Epithelial cell of proximal tubule (primary cell): Measurements from ENCODE around the gene BCAM. TPM values are rescaled to one million over a fixed set of nuclear protein-coding genes. Genes with fewer than 3 reads are reported as not detected.
A peak's percentile ranks its signal among the peaks of the same experiment; 100 is the strongest.
"Not testable (repeated sequence)": the region's sequence is repeated elsewhere in the genome, so short reads cannot be mapped to it uniquely, and the experiment has no call there.

ENCODE experiments used
- DNase-seq: peaks from one replicate; pipeline ENCODE4 v3.0.0-alpha.2; 2011; ENCODE audit warnings: low read depth
- H3K4me3 ChIP-seq: 2 replicates; pipeline ENCODE4 v1.5.1; 2011; ENCODE audit warnings: low read depth, mild to moderate bottlenecking, low read length
- CTCF ChIP-seq: conservative IDR thresholded peaks from 2 replicates; pipeline ENCODE4 v1.5.1; 2012; ENCODE audit warnings: low read depth, mild to moderate bottlenecking, low read length
- total RNA-seq: library from RNA; depleted of rRNA; stranded (reverse); fragments of >200 nt; gene quantifications from 2 replicates; pipeline ENCODE4 v1.2.3, GENCODE V29; 2015

BCAM gene
- total RNA-seq, 1 donor from 2014 or later, result 27.7 TPM

DNA sequence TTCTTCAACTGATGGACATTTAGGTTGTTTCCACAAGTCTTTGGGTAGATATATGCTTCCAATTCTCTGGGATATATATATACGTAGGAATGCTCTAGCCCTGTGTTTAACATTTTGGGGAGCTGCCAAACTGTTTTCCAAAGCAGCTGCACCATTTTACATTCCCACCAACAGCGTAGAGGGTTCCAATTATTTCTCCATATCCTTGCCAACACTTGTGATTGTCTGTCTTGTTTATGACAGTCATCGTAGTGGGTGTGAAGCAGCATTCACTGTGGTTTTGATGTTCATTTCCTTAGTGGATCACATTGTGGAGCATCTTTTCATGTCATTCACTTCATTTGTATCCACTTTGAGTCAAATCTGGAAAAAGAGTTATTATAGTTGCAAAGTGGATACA lies 35.9 kb upstream of the BCAM start:
- TF ChIP-seq CTCF, result no peak
- H3K4me3 ChIP-seq, result no peak overlapping the region
- no peak for DNase-seq

DNA sequence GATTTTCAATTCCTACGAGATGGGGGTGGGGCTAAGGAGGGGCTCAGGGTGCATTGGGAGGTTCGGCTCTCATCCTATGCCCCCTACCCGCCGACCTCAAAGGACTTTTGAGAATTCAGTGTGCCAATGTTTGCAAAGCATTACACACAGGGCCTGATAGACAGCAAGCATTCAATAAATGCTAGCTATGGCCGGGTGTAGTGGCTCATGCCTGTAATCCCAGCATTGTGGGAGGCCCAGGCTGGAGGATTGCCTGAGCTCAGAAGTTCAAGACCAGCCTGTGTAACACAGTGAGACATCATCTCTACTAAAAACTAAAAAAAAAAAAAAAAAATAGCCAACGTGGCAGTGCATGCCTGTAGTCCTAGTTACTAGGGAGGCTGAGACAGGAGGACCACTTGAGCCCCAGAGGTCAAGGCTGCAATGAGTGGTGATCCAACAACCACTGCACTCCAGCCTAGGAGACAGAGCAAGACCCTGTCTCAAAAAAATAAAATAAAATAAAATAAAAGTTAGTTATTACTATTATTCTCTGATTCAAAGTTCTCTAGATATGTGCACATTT lies 33.1 kb upstream of the BCAM start:
- DNase-seq, result no peak
- no peak overlapping the region for H3K4me3 ChIP-seq
- no peak for TF ChIP-seq CTCF

- no peak for DNase-seq
- H3K4me3 ChIP-seq, result no peak overlapping the region
- no peak for TF ChIP-seq CTCF
These were observed 32.4 kb upstream of the BCAM start for GRCh38 chr19:44776402-44777096.

- no peak for DNase-seq
- peak within 1 kb of the TSS; percentile 45 for H3K4me3 ChIP-seq
- TF ChIP-seq CTCF, result peak; percentile 10
These were observed 31.1 kb upstream of the BCAM start, which contains the start of gene CBLC for GRCh38 chr19:44777715-44778347. Gene CBLC, plus strand, starts transcription at chr19:44777890. Its CDS starts 42 bp downstream, at chr19:44777932.

- no peak overlapping the region for H3K4me3 ChIP-seq
- no peak for DNase-seq
- TF ChIP-seq CTCF, result no peak
These were observed 29.8 kb upstream of the BCAM start for GRCh38 chr19:44779150-44779549.

DNA sequence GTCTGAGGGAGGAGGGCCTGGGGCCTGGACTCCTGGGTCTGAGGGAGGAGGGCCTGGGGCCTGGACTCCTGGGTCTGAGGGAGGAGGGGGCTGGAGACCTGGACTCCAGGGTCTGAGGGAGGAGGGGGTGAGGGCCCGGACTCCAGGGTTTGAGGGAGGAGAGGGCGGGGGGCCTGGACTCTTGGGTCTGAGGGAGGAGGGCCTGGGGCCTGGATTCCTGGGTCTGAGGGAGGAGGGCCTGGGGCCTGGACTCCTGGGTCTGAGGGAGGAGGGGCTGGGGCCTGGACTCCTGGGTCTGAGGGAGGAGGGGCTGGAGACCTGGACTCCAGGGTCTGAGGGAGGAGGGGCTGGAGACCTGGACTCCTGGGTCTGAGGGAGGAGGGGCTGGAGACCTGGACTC lies 27.2 kb upstream of the BCAM start:
- H3K4me3 ChIP-seq, DNase-seq: not testable (repeated sequence)

DNA sequence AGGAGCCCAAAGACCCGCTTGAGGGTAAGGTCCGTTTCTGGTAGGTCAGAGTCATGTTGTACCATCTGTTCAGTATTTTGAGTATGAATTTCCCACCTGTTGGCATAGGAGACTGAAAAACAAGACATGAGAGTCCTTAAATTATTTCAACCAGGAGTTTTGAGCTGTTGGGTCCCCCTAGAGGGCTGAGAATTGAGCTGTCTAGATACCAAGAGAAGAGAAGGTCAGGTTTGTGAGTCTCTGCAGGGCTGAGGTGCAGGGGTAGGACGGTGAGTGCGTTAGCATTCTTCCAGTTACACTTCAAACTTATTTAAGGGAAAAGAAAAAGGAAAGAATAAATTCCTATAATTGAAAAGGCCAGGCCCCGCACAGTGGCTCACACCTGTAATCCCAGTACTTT lies 26.2 kb upstream of the BCAM start:
- TF ChIP-seq CTCF, result peak; percentile 24
- H3K4me3 ChIP-seq, result no peak overlapping the region
- no peak for DNase-seq
